NK-92 treated with Interleukin-12 subunit alpha and Interleukin-12 subunit beta, amount 100 ng/mL, for 24 hours (cell line): ENCODE measurements around the gene OR1J1.

Experiments
- DNase-seq: peaks from one replicate; lab custom pipeline; 2025; lab: John Stamatoyannopoulos, UW

OR1J1 gene

GRCh38 chr9:122445155-122445749 is 32.5 kb downstream of the OR1J1 start:
- no peak for DNase-seq

- no peak for DNase-seq
Measured at GRCh38 chr9:122444041-122444733, 33.5 kb downstream of the OR1J1 start.

GRCh38 chr9:122442568-122442967 is 35.2 kb downstream of the OR1J1 start:
- no peak for DNase-seq
